Activated T-cell treated with anti-CD3 and anti-CD28 coated beads, Interleukin-2, amount 50 U/mL, for 24 hours (primary cell): ENCODE measurements around the gene LIPJ.

ENCODE experiments used
- DNase-seq: peaks from one replicate; pipeline ENCODE4 v3.0.0-alpha.2; 2020
- H3K27ac Mint-ChIP-seq: 2 replicates; pipeline ENCODE4 v1.8.0; 2020; ENCODE audit warnings: mild to moderate bottlenecking, mixed read lengths
- H3K27me3 Mint-ChIP-seq: 2 replicates; pipeline ENCODE4 v1.8.0; 2020; ENCODE audit warnings: mixed read lengths
- H3K36me3 Mint-ChIP-seq: 2 replicates; pipeline ENCODE4 v1.8.0; 2020; ENCODE audit warnings: low read depth, mixed read lengths
- H3K4me1 Mint-ChIP-seq: 2 replicates; pipeline ENCODE4 v1.8.0; 2020; ENCODE audit warnings: low read depth, mixed read lengths
- H3K4me3 Mint-ChIP-seq: 2 replicates; pipeline ENCODE4 v1.8.0; 2020; ENCODE audit warnings: mild to moderate bottlenecking, moderate library complexity, mixed read lengths
- H3K9me3 Mint-ChIP-seq: 2 replicates; pipeline ENCODE4 v1.8.0; 2020; ENCODE audit warnings: mixed read lengths

The LIPJ gene

GRCh38 chr10:88565072-88565471, 21.5 kb upstream of the LIPJ start:
- peaks cover 2% of the 10 kb centered on the region for H3K4me1 Mint-ChIP-seq
- H3K36me3 Mint-ChIP-seq, result no peaks in the 10 kb centered on the region
- H3K27ac Mint-ChIP-seq, result no peak overlapping the region
- no peaks in the 10 kb centered on the region for H3K9me3 Mint-ChIP-seq
- DNase-seq, result no peak
- no peak overlapping the region for H3K4me3 Mint-ChIP-seq
- peaks cover 2% of the 10 kb centered on the region for H3K27me3 Mint-ChIP-seq

DNA sequence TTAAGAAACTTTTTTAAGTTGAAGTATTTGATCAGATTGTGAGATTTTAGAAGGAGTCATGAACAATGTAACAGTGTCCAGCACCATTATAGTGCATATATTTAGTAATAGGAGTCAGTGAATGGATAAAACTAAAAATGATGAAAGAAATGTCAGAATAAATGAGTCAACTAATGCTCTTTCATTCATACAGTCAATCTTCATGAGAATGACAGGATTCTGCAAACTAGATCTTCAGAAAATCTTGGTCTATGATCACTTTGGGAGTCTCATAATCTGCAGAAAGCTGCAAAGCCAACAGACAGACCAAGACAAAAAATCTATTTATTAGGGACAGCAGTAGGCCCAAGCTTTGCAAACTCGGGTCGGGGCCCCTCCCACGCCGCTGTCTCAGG, 4.2 kb upstream of the LIPJ start:
- DNase-seq, result no peak
- Mint-ChIP-seq H3K4me1 (peaks cover 17% of the 10 kb centered on the region), H3K27me3 (peaks cover 4% of the 10 kb centered on the region), H3K36me3 (no peaks in the 10 kb centered on the region), H3K9me3 (peaks cover 4% of the 10 kb centered on the region), H3K4me3 (peak overlapping the region; percentile 80), H3K27ac (peak overlapping the region; percentile 92)

DNA sequence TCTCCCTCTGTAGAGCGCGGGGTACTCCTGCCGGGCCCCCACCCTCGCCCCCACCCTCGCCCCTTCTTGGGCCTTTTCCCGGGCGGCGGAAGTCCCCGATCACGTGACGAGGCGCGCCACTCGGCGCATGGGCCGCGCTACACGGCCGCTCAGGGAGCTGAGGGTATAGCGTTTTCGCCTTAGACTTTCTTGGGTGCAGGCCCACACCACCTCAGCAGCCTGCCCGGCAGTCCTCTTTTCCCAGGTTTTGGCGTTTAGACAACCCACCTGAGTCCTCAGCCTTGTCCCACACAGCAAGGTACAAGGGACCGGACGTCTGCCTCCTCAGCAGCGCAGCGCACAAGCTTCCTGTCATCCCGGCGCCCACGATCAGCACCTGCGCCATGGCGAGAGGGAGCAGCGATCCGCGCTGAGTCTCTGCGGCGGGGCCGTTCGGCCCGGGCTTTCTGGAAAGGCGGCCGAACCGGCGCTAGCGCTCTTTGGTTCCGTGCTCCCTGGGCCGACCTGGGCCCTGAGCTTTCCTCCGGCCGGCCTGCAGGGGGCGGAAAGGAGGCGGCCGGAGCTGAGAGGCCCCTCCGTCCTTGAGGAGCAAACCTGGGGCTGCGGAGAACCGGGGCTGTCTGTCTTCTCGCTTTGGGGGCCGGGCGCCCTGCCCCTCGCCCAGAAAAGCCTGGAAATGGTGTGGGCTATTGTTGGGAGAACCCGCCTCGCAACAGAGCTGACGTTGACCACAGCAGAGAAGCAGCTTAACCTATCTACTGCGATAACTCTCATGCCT, 3.6 kb upstream of the LIPJ start, which contains the start of gene RNLS:
RNLS (minus strand) TSS at position 513 of the 778 bp plus-strand sequence.
- DNase-seq, result peak; percentile 86
- peak within 1 kb of the TSS; percentile 92 for H3K27ac Mint-ChIP-seq
- H3K27me3 Mint-ChIP-seq, result peaks cover 4% of the 10 kb centered on the region
- peaks cover 17% of the 10 kb centered on the region for H3K4me1 Mint-ChIP-seq
- H3K36me3 Mint-ChIP-seq, result no peaks in the 10 kb centered on the region
- peak within 1 kb of the TSS; percentile 80 for H3K4me3 Mint-ChIP-seq
- H3K9me3 Mint-ChIP-seq, result peaks cover 4% of the 10 kb centered on the region

DNA sequence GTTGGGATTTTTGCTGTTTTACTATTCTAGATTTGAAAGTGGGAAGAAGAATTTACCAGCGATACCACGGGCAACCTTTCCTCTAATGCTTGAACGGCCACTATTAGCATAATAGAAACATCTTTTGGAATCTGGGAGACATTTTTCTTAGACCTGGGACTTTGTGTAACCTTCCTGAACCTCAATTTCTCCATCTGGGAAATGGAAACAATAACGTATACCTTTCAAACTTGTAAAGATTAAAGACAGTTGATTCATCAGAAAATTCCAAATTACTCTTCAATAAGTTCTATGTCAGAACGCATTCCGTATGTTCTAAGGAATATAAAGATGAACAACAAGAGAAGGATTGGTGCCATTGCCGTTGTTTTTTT, 3.0 kb upstream of the LIPJ start:
- no peaks in the 10 kb centered on the region for H3K36me3 Mint-ChIP-seq
- peaks cover 4% of the 10 kb centered on the region for H3K27me3 Mint-ChIP-seq

GRCh38 chr10:88592381-88592780, 5.8 kb downstream of the LIPJ start:
- no peaks in the 10 kb centered on the region for H3K4me1 Mint-ChIP-seq
- no peaks in the 10 kb centered on the region for H3K9me3 Mint-ChIP-seq
- H3K4me3 Mint-ChIP-seq, result no peak overlapping the region
- H3K27ac Mint-ChIP-seq, result no peak overlapping the region
- no peak for DNase-seq
- no peaks in the 10 kb centered on the region for H3K36me3 Mint-ChIP-seq
- H3K27me3 Mint-ChIP-seq, result no peaks in the 10 kb centered on the region

More for the DNA sequence above, 3.0 kb upstream of the LIPJ start:
- Mint-ChIP-seq H3K9me3 (peaks cover 4% of the 10 kb centered on the region), H3K4me1 (peaks cover 17% of the 10 kb centered on the region), H3K27ac (peak overlapping the region; percentile 92), H3K4me3 (peak overlapping the region; percentile 80)
- no peak for DNase-seq

DNA sequence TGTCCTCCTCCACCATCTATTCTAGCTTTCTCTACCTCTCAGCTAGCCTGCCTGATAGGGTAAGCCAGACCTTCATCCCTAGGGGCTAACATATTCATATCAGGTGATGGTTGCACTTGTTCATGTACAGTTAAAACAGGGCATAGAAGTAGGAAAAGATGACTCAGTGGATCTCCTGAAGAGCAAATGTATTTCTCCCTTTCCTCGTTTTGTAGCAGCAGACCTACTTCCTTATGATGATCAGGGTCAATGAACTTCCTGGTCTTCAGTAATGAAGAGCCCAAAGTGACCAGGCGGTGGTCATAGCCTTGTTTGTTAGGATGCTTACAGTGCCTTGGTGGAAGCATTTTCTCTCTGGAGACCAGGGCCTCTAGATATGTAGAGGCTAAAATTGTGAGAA, 6.3 kb downstream of the LIPJ start:
- Mint-ChIP-seq H3K36me3 (no peaks in the 10 kb centered on the region), H3K27me3 (no peaks in the 10 kb centered on the region), H3K9me3 (no peaks in the 10 kb centered on the region), H3K4me1 (peaks cover 2% of the 10 kb centered on the region), H3K27ac (no peak overlapping the region), H3K4me3 (no peak overlapping the region)
- DNase-seq, result no peak

DNA sequence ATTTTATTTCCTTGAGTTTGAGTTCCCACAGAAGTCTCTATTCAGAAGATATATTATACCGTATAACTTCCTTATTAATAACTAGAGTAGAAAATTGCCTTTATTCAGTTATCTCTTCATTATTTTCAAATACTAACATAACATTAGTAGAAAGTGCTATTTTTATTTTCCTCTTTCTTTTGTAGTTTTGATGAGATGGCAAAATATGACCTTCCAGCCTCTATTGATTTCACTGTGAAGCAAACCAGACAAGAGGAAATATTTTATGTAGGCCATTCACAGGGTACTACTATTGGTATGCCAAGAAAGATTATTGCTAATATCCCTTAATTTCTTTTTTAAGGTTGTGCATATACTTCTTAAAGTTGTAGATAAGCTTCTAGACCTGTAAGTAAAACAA, 7.9 kb downstream of the LIPJ start:
- Mint-ChIP-seq H3K4me1 (peaks cover 8% of the 10 kb centered on the region), H3K4me3 (no peak overlapping the region), H3K27me3 (no peaks in the 10 kb centered on the region), H3K9me3 (no peaks in the 10 kb centered on the region), H3K27ac (no peak overlapping the region), H3K36me3 (no peaks in the 10 kb centered on the region)
- DNase-seq, result no peak

GRCh38 chr10:88598055-88598454, 11.5 kb downstream of the LIPJ start:
- peaks cover 8% of the 10 kb centered on the region for H3K9me3 Mint-ChIP-seq
- H3K27me3 Mint-ChIP-seq, result no peaks in the 10 kb centered on the region
- H3K36me3 Mint-ChIP-seq, result no peaks in the 10 kb centered on the region
- peaks cover 8% of the 10 kb centered on the region for H3K4me1 Mint-ChIP-seq
- no peak for DNase-seq
- peak overlapping the region; percentile 11 for H3K27ac Mint-ChIP-seq
- no peak overlapping the region for H3K4me3 Mint-ChIP-seq

GRCh38 chr10:88608052-88608732, 21.6 kb downstream of the LIPJ start:
- H3K4me1 Mint-ChIP-seq, result no peaks in the 10 kb centered on the region
- no peak overlapping the region for H3K4me3 Mint-ChIP-seq
- no peaks in the 10 kb centered on the region for H3K36me3 Mint-ChIP-seq
- H3K27me3 Mint-ChIP-seq, result no peaks in the 10 kb centered on the region
- no peak for DNase-seq
- H3K27ac Mint-ChIP-seq, result no peak overlapping the region
- H3K9me3 Mint-ChIP-seq, result no peaks in the 10 kb centered on the region

DNA sequence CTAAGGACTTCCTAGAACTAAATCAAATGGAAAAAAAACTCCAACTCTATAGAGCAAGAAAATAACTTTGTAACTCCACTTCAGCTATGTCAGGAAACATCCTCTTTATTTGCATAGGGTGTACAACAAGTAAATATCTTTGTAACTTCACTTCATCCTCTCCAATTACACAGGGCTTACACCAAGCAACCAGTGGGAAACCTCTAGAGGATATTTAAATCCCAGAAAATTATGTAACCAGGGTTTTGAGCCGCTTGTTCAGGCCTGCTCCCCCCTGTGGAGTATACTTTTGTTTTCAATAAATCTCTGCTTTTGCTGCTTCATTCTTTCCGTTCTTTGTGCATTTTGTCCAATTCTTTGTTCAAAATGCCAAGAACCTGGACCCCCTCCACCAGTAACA, 22.2 kb downstream of the LIPJ start:
- H3K27me3 Mint-ChIP-seq, result no peaks in the 10 kb centered on the region
- H3K36me3 Mint-ChIP-seq, result no peaks in the 10 kb centered on the region
- H3K27ac Mint-ChIP-seq, result no peak overlapping the region
- no peak for DNase-seq
- no peaks in the 10 kb centered on the region for H3K4me1 Mint-ChIP-seq
- no peaks in the 10 kb centered on the region for H3K9me3 Mint-ChIP-seq
- no peak overlapping the region for H3K4me3 Mint-ChIP-seq

DNA sequence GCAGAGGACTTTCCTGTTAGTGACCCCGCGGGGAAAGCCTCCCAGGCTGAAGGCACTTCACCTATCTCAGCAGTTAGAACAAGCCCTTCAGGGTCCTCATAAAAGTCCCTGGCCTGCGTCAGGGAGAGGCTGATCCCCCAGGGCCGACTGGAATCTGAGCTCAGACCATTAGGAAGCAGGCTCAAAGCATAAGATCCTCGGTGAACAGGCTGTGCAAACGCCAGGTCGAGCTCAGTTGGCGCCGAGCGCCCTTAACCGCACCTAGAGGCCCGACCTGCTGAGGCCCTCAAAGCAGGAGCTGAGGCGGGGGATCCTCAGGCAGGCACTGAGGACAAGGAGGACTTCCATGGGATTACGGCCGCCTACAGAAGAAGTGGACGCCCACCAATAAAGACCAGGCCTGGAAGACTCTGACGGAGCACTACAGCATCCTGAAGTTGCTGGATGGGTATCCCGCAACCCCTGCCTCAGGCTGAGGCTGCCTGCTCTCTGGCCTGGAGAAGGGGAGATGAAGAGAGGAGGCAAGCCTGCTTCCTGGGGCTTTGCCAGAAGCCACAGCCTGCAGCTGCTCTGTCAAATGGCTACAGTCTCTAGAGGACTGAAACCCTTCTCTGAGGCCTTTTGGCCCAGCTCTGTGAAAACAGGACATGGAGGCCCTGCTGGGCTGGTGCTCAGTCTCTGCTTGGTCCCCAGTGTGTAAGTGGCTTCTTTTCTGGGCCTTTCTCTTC, 29.9 kb downstream of the LIPJ start:
- no peaks in the 10 kb centered on the region for H3K9me3 Mint-ChIP-seq
- H3K36me3 Mint-ChIP-seq, result no peaks in the 10 kb centered on the region
- peaks cover 3% of the 10 kb centered on the region for H3K27me3 Mint-ChIP-seq
- no peaks in the 10 kb centered on the region for H3K4me1 Mint-ChIP-seq
- no peak for DNase-seq
- no peak overlapping the region for H3K4me3 Mint-ChIP-seq
- no peak overlapping the region for H3K27ac Mint-ChIP-seq

DNA sequence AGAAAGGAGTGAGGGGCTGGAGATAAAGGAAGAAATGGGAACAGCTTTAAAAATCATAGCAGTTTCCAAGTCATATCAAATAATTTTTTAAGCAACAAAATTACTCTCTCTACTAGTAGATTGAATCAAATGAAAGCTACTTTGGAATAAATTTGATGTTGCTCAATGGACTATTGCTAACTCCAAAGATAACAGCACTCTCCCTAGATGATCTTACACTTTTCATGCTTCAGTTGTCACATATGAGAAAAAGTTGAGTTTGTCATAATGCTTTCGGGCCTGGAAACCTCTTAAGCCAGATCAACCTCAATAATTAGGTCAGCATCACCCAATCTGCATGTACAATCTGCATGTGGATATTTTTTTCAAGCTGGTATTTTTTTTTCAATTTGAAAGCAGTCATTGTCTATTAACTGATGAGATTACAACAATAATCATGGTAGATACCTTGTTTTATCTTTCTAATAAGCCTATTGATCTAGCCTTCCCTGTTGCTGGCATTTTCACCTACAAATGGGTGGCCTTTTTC, 31.3 kb downstream of the LIPJ start:
- Mint-ChIP-seq H3K9me3 (no peaks in the 10 kb centered on the region), H3K36me3 (no peaks in the 10 kb centered on the region), H3K4me1 (no peaks in the 10 kb centered on the region), H3K27ac (no peak overlapping the region), H3K4me3 (no peak overlapping the region), H3K27me3 (peaks cover 3% of the 10 kb centered on the region)
- no peak for DNase-seq

- Mint-ChIP-seq H3K4me1 (no peaks in the 10 kb centered on the region), H3K27me3 (peaks cover 3% of the 10 kb centered on the region), H3K4me3 (no peak overlapping the region), H3K36me3 (no peaks in the 10 kb centered on the region), H3K27ac (no peak overlapping the region), H3K9me3 (no peaks in the 10 kb centered on the region)
- no peak for DNase-seq
Measured at GRCh38 chr10:88618496-88618895, 31.9 kb downstream of the LIPJ start.

GRCh38 chr10:88620441-88620840, 33.9 kb downstream of the LIPJ start:
- DNase-seq, result no peak
- Mint-ChIP-seq H3K4me1 (no peaks in the 10 kb centered on the region), H3K27me3 (peaks cover 3% of the 10 kb centered on the region), H3K4me3 (no peak overlapping the region), H3K36me3 (no peaks in the 10 kb centered on the region), H3K27ac (no peak overlapping the region), H3K9me3 (no peaks in the 10 kb centered on the region)
